HG03060 (cell line): ENCODE results near the gene EXOC6B.

Experiments used
- ATAC-seq: cut with Tn5 transposase; IDR thresholded peaks from one replicate; pipeline ENCODE4 v1.9.1; 2021; ENCODE audit warnings: low read depth, moderate number of reproducible peaks; ENCODE audit not compliant: unreplicated experiment

EXOC6B gene

DNA sequence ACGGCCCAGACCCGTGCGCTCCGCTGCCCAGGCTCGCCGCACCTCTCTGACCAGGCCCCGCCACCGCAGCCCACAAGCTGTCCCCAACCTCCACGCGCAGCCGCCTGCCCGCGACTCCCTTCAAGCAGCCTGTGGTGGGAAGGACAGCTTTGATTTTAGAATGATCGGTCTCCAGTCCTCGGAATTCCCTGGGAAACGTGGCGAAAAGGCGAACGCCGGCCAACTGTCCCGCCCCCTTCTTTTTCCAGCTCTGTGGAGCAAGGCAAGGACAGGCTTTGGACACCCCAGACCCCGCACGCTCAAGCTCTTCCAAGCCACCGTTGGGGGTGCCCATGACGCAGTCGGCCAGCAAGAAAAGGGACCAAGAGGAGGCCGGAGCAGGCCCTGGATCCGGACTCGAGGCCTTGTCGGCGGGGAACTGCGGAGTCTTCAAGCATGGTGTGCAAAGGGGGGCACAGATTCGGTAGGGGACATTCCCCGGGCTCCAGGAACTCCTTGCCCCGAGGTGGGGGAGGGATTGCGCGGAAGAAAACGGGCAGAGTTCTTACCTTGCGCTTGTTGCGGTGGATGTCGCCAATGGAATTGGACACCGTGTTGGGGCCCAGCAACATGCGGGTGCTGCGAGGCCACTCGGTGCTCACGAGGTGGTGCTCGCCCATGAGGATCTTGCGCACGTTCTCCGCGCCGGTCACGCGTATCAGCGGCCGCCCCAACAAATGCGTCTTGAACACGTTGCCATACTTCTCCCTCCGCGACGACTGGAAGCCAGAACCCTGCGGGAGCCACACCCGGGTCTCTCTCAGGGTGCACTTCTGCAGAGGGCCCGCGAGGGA, 682.2 kb downstream of the EXOC6B start:
- no peak for ATAC-seq

DNA sequence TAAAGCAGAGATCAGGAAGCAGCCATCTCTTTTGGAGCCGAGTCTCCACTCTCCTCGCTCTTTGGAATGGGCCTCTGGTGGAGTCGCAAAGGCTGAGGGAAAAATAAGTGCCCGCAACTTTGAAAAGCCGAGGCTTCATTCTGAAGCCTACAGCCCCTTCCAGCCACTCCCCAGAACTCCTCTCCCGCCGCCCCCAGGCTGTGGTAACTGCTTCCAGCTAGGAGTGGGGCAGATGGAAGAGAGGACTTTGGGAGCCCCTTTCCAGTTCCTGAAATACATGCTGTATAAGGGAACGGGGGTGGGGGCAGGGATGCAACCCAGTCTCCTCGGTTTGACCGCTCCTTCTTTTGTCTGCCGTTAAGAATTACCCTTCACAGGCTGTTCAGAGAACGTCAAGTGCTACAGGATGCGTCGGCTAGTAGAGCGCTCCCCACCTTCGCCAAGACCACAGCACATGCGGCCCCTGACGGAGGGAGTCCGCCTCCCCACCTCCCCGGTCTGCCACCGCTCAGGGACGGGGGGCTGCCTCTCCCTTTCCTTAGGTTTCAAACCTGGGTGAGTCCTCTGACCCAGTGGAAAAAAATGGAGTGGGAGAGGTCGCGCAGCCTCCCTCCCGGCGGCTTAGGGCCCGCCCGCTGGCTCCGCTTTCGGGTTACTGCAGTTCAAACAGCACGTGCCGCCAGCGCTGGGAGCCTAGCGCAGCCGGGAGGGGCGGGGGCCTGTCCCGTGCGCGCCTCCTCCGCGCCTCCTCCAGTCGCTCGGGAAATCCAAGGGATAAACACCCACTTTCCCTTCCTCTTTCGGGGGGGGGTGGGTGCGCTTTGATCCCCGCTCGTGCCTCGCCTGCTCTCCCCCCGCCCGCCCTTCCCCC, 683.0 kb downstream of the EXOC6B start:
- ATAC-seq, result no peak

DNA sequence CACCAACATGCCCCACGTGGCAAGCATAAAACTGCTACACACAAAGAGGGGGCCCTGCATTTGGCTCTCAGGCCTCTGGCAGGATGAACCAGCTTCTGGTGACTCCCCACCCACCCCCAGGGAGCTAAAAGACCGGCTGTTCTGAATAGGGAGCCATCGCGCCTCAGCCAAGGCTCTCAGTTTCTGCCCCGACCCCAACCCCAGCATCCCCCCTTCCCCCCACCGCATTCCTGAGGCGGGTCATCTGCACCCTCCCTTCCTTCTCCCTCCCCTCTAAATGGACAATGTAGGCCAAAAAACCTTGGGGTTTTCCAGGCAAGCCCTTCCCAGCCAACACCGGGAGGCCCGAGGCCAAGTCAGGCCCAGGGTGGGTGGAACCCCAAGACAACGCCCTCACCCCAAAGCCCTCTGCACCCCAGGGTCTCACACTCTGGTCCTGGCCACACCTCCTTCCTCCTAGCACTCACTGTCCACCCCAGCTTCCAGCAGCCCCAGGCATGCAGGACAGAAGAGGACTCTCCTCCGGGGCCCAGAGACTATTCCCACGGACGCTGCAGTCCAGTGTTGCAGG, 683.9 kb downstream of the EXOC6B start:
- no peak for ATAC-seq

DNA sequence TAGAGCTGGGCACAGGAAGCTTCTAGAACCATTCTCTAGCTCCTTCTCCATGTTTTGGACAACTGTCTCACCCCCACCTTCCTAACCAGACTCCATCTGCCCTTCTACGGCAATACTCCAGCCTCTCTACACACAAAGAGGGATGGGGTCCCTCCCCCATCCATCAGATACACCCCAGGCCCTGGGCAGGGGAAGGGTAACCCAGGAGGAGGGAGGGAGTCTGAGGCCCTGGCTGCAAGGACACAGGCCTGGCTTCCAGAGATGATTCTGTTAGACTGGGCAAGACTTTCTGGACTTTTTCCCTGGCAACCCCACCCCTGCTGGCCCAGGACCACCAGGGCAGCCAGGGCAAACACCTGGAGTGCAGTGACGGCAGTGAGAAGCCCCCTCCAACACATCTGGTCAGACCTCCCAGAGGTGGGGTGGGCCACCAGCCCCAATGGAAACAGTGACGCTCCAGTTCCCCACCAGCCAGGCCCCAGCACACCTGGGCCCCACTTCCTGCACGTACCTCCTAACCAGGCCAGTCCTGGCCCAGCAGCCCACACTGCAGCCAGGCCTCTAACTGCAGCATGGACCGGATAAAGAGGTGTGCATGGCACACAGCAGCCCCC, 684.7 kb downstream of the EXOC6B start:
- no peak for ATAC-seq

DNA sequence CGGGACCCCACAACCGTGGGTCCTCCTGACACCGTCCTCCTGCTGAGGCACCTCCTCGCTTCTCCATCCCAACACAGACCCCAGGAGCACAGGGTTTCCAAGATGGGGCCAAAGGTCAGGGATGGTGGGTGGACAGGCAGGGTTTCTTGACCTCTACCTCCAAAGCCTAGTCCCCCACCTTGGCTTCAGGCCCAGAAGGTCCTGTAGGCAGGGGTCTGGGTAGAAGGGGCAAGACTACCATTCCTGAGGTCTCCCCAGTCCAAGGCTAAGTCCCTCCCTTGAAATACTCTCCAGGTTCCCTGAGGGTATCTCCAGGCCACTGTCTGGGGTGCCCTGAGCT, 685.2 kb downstream of the EXOC6B start:
- ATAC-seq, result no peak

DNA sequence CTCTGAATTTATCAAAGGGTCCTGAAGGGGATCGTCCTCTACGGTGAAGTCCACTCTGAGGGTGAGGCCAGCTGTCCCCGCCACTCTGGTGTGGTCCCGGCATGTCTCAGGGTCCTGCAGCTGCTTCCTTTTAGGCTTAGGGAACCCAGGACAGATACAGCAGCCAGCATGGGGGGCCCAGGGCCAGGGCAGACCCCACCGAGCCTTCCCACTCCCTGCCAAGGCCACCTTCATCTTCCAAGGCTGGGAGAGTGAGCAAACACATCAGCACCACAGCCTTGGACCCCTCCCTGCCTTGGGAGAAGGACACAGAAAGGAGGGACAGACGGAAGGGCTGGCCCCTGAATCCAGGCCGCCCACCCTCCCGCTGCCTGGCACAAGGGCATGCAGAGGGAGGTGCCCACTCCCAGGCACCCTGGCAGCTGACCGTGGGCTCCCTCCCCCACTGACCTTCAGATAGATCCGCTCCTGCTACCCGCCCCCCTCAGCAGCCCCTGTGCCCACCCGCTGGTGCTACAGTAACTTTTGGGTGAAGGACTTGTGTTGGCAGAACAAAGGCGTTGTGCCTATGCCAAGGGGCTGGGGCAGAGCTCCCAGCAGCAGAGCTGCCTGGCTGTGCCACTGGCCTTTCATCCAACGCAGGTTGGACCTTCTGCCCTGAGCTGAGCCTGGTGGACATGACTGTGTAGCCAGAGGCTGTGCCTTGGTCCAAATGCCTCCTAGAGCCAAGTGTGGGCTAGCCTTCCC, 685.8 kb downstream of the EXOC6B start:
- ATAC-seq, result no peak

DNA sequence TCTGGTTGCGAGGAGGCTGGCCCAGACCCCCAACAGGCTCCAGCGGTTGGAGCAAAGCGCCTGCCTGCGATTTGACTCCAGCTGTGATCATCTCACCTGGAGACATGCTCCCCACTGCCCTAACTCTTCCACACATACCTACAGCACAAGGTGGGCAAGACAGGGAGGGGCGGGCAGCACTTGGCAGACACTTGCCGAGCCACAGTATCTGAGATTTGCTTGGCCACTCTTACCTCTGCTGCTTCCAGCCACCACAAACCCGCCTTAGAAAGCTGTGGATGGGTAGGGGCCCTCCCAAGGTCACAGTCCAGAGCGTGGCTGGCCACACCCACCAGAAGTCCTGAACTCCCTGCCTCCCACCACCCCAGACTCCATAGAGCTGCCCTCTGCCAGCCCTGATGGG, 686.4 kb downstream of the EXOC6B start:
- ATAC-seq, result no peak

DNA sequence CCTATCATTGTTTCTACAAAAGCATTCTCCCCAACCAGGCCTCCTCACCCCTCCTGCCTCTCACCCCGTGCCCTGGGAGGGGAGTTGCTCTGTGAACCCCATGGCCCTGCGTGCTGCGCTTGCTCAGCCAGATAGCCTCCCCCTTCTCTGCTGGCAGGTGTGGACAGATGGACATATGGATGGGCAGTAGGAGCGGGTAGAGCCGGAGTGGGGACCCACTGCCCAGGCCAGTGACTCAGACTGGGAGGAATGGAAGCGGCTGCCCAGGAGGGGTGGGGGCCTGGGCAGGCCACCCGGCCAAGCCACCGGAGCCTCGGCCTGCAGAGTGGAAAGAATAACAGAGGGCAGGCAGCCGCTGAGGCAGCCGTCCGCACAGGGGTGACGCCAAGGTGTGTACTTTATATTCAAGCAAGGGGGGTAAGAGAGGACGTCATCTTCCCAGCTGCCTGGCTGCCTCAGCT, 686.9 kb downstream of the EXOC6B start:
- no peak for ATAC-seq

DNA sequence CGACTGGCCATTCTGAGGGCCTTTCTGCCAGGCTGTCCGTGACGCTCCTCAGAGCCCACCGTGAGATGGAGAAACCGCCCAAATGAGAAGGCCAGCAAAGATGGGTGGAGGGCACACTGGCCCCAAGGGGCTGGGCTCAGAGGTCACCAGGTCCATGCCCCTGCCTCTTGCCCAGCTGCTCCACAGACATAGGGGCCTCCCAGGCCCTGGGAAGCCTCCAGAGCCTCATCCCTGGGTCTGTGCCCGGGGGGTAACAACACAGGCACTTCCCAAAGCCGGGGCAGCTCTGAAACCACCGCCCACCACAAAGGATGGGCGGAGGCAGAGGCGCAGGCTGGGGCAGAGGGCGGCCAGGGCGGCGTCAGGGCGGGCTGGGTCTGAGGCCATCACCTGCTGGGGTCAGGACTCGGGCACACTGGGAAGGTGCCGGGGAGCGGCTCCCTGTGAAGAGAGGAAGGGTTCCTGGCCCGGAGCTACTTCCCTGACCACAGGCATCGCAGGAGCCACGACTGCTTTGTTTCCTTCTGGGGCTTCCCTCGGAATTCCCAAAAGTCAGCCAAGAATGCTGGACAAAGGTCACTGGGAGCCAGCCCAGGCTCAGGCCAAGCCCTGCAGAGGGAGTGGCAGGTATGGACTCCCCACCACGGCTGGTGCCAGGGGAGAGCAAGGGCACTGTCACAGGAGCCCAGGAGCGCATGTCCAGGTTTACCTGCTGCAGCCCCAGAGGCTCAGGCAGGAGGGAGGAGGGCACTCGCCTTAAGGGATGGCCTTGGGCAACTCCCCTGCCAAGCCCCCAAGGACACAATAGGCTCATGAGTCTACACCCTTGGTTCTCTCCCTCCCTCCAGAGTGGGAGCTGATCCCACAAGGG, 687.6 kb downstream of the EXOC6B start:
- ATAC-seq, result no peak

DNA sequence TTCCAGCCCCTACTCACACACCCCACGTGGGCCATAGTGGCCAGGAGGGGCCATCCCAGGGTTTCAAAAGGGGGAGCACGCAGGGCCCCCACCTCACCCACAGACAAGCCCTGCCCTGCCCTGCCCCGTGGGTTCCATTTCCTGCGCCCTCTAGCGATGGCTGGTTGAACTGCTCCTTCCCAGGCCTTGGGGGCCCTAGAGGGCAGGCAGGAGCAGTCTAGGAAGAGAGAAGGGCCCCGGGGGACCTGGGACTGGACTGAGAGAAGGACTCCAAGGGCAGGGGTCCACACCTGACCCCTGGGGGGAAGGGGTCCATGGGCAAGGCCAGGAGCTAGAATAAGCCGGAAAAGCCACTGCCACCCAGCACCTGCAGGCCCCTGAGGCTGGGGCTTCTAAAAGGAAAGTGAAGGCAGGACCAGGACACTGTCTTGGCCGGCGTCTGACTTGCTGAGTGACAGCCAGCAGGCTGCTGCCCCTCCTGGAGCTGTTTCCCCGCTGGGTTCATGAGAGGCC, 688.3 kb downstream of the EXOC6B start:
- no peak for ATAC-seq

DNA sequence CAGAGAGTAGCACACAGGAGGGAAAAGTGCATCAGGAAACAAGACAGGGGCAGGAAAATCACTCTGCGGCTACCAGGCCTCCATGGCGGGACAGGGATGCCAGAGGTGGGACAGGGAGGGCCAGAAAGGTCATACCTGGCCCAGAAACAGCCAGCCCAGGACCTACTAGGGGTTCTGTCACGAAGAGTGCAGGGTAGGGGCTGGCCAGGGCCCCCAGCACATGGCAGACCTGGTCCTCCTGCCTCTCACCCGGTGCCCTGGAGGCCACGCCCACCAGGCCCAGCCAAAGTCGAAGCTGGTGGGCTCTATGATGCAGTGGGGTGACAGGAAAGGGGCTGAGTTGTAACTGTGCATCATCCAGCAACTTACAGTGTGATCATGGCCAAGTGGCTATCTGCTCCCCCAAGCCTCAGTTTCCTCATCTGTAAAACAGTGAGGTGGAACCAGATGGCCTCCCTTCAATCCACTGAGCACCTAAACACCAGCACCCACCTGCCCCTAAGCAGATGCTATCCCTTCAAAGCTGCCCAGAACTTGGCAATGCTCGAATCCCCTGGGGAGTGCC, 688.8 kb downstream of the EXOC6B start:
- no peak for ATAC-seq

DNA sequence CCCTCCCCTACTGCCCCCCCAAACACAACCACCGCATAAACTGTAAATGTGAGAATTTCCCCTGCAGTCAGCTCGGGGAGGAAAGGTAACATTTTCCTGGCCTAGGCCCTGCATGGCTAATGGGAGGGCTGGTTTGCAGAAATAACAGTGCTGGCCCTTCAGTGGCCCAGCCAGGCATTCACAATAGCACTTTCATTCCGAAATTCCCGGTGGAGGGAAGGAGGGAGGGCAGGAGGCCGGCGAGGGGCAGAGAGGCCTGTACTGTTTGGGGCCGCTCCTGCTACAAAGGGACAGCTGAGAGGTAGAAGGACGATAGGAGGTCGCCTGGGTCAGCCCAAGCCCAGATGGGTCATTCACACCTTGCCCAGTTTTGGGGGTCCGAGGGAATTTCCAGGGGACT, 689.5 kb downstream of the EXOC6B start:
- ATAC-seq, result no peak

DNA sequence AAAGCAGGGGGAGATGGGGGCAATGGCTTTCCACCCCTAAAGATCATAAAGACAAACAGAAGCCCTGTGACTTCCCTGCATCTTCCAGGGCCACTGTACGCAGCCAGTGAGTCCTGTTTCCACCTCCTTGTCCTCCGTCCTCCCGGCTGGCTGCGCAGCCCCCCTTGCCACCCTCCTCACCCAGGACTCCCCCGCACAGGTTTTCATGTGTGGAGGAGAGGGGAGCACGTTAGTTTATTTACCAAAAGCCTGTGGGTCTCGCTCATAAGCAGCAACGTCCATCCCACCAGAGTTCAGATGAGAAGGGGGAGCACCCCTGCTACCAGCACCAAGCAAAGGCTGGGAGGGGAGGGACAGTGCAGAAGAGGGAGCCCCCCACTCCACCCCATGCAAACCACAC, 689.9 kb downstream of the EXOC6B start:
- ATAC-seq, result no peak

DNA sequence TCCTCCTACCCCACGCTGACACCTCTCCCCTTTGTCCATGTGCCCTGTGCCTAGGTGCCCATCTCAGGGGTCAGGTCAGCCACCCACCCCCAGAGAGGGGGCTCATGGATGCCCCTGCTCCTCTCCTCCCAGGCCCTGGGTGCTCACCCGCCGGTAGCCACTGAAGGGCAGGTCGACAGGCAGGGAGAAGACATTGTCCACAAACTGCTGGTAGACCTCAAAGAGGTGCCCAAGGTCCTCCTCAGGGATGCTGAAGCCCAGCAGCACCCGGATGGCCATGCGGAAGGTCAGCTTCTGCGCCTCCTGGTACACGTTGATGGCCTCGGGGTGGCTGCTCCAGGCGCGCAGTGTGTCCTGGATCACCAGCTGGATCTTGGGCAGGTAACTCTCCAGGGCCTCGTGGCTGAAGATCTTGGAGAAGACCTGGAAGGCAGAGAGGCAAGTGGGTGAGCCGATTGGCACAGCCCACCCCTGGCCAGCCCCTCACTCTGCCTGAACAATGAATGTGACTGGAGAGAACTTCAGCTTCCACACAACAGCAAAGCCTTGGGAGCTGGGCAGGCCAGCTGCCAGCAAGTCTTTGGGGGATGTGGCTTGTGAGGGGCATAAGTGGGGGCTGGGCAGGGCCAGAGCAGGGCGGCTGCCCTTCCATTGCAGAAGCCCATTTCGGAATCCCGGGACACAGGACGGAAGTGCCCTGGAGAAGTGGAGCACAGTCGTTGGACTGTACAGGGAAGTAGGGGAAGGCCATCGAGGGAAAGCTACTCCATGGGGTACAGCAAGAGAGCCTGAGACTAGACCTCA, 690.6 kb downstream of the EXOC6B start:
- ATAC-seq, result no peak

DNA sequence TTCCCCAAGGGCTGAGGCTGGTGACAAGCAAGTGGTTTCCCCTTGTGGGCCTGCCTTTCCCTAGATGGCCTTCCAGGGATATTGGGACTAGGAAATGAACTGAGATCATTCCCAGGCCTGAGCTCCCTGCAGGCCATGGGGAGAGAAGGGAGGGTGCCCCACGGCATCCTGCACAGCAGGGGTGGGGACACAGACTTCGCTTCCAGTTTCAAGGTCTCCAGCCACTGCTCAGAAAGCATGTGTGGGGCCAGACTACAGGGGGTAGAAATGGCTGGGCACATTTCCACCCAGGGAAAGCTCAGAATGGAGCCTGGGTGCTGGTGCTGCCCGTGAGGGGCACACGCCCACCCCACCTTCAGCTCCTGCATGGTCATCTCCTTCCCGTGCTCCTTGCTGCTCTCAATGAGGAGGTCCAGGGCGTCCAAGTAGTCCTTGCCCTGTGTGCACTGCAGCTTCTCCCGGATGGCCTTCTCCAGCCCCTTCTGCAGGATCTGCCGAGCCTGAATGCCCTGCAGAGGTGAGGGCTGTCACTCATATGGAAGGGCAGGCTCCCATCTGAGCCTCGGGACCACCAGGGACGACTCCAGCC, 691.3 kb downstream of the EXOC6B start:
- ATAC-seq, result no peak

DNA sequence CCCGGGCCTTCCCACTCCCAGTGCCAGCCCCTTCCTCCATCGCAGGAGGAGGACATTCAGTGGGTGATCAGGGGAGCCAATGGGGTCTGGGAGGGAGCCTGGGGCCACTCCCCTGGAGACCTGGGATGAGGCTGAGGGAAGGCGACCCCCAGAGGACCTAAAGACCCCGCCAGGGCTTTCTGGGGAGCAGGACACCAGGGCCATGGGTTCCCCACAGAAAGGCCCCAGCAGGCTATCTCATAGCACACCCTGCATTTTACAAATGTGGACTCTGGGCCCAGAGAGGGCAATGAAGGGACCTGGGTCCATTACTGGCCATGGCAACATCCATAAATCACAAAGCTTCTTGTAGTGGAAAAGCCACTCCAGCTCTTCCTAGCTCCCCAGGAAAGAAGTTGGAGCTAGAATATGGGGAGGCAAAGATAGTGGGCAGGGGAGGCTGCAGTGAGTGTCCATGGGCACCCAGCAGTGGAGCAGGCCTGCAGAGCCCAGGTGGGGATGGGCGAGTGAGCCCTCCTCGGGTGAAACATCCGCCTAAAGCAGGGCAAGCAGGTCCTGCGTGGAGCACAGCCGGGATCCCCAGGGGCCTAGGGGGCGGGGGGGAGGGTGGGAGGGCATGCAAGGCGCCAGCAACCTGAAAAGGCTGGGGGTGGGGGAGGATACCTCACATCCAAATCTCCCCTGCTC, 692.0 kb downstream of the EXOC6B start:
- ATAC-seq, result no peak
